GM06990 (cell line): ENCODE measurements around the gene CDC37.
"Not testable (repeated sequence)": the region's sequence is repeated elsewhere in the genome, so short reads cannot be mapped to it uniquely, and the experiment has no call there.

Experiments used
- DNase-seq: peaks from one replicate; pipeline ENCODE4 v3.0.0-alpha.2; 2011; ENCODE audit not compliant: insufficient read length; ENCODE audit errors: extremely low read depth
- H3K27me3 ChIP-seq: replicated peaks from 2 replicates; pipeline ENCODE4 v1.6.0; 2011; ENCODE audit warnings: low read length; ENCODE audit not compliant: control insufficient read depth, insufficient read depth
- H3K36me3 ChIP-seq: 2 replicates; pipeline ENCODE4 v1.5.1; 2011; ENCODE audit warnings: low read length; ENCODE audit not compliant: control insufficient read depth, insufficient read depth
- H3K4me3 ChIP-seq: replicated peaks from 2 replicates; pipeline ENCODE4 v1.5.1; 2011; ENCODE audit warnings: low read depth, mild to moderate bottlenecking, control low read depth, low read length
- TF ChIP-seq, protein P1 (sequence below): IDR thresholded peaks from 2 replicates; pipeline ENCODE4 v1.5.1; 2011; ENCODE audit warnings: low read length, control low read depth, mild to moderate bottlenecking, inconsistent platforms; ENCODE audit not compliant: insufficient read depth, poor library complexity, severe bottlenecking

Gene CDC37

DNA sequence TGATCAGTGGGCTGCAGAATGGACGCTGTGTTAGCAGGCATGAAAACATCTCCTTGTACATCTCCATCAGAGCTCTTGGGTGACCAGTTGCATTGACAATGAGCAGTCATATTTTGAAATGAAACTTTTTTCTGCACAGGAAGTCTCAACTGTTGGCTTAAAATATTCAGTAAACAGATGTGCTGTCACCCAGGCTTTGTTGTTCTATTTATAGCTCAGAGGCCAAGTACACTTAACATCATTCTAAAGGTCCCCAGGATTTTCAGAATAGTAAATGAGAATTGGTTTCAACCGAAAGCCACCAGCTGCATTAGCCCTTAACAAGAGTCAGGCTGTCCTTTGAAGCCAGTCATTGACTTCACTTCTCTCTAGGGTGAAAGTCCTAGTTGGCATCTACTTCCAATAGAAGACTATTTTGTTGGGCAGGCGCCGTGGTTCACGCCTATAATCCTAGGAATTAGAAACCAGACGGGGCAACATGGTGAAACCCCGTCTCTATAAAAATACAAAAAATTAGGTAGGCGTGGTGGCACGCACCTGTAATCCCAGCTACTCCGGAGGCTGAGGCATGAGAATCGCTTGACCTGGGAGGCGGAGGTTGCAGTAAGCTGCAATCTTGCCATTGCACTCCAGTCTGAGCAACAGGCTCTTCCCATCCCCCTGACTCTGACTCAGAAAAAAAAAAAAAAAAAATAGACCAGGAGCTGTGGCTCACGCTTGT, 9.1 kb upstream of the CDC37 start:
- Histone ChIP-seq H3K4me3 (no peak overlapping the region; the same call in 1 of the 2 replicates), H3K27me3 (no peaks in the 10 kb centered on the region), H3K36me3 (no peaks in the 10 kb centered on the region)
- TF ChIP-seq, protein P1, sequence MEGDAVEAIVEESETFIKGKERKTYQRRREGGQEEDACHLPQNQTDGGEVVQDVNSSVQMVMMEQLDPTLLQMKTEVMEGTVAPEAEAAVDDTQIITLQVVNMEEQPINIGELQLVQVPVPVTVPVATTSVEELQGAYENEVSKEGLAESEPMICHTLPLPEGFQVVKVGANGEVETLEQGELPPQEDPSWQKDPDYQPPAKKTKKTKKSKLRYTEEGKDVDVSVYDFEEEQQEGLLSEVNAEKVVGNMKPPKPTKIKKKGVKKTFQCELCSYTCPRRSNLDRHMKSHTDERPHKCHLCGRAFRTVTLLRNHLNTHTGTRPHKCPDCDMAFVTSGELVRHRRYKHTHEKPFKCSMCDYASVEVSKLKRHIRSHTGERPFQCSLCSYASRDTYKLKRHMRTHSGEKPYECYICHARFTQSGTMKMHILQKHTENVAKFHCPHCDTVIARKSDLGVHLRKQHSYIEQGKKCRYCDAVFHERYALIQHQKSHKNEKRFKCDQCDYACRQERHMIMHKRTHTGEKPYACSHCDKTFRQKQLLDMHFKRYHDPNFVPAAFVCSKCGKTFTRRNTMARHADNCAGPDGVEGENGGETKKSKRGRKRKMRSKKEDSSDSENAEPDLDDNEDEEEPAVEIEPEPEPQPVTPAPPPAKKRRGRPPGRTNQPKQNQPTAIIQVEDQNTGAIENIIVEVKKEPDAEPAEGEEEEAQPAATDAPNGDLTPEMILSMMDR: no peak
- DNase-seq: peak; percentile 82

DNA sequence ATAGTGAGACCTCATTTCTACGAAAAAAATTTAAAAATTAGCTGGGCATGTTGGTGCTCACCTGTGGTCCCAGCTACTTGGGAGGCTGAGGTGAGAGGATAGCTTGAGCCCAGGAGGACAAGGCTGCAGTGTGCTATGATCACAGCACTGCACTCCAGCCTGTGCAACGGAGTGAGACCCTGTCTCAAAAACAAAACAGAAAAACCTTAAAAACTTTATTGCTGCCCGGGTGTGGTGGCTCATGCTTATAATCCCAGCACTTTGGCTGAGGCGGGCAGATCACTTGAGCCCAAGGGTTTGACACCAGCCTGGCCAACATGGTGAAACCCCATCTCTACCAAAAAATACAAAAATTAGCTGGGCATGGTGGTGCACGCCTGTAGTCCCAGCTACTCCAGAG, 7.9 kb upstream of the CDC37 start:
- not testable (repeated sequence) for H3K36me3 ChIP-seq, H3K27me3 ChIP-seq, H3K4me3 ChIP-seq, DNase-seq

DNA sequence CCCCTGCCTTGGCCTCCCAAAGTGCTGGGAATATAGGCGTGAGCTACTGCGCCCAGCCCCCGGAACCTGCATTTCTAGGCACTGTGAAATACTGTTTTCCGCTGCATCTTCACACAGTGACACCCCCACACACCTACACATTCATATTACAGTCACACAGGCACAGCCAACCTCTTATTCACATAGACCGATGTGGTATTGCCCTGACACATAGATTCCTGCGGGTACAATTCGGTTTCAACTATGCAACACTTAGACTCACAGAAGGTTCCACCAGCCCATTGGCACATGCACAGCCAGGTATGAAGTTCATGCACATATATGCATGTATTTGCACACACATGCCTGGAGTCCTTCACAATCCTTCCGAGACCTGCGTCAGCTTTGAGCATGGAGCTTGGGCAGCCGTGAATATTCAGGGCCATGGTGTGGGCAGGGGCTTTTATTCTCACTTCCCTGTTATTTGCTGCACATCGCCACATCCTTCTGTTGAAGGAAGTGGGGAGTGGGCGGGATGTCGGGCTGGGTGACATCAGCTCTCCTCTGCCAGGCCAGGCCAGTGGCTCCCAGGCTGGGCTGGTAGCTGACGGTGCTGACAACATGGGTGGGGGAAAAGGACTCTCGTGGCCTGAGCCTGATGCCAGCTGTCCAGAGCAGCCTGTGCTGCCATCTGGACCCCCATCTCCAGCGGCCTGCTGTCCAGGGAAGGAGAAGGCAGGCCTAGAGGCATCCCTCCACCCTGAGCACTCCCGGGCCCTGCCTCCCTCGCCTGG, 5.4 kb upstream of the CDC37 start:
- H3K4me3 ChIP-seq: no peak overlapping the region
- no peaks in the 10 kb centered on the region for H3K27me3 ChIP-seq
- no peak for DNase-seq
- H3K36me3 ChIP-seq: no peaks in the 10 kb centered on the region
- TF ChIP-seq, protein P1: no peak

DNA sequence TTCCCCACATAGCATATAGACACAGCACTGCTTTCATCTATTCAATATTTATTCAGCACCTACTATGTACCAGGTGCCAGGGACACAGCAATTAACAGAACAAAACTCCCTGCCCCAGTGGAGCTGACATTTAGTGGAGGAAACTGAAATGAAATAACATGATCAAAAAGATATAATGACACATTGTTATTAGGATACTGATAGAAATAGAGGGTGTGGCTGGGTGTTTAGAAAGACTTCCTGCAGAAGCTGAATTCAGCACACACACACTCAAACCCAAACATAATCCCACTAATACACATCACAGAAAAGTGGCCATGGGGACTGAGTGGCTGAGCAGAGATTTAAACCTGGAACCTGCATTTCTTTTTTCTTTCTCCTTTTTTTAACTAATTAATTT, 3.8 kb upstream of the CDC37 start:
- DNase-seq: no peak
- Histone ChIP-seq H3K27me3 (no peaks in the 10 kb centered on the region), H3K4me3 (no peak overlapping the region), H3K36me3 (no peaks in the 10 kb centered on the region)
- TF ChIP-seq, protein P1: no peak

DNA sequence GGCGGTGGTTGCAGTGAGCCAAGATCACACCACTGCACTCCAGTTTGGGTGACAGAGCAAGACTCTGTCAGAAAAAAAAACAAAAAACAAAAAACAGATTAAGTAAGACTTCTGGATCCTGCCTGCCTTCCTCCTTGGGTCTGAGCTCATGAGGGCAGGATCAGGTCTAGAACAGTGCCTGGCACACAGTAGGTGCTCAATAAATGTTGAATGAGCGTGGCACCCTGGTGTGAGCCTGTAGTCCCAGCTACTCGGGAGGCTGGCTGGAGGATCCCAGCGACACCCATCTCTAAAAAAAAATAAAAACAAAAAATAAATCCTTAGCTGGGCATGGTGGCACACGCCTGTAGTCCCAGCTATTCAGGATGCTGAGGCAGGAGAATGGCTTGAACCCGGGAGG, 2.8 kb upstream of the CDC37 start:
- no peaks in the 10 kb centered on the region for H3K27me3 ChIP-seq
- no peak for DNase-seq
- TF ChIP-seq, protein P1: no peak
- H3K4me3 ChIP-seq: no peak overlapping the region
- no peaks in the 10 kb centered on the region for H3K36me3 ChIP-seq

DNA sequence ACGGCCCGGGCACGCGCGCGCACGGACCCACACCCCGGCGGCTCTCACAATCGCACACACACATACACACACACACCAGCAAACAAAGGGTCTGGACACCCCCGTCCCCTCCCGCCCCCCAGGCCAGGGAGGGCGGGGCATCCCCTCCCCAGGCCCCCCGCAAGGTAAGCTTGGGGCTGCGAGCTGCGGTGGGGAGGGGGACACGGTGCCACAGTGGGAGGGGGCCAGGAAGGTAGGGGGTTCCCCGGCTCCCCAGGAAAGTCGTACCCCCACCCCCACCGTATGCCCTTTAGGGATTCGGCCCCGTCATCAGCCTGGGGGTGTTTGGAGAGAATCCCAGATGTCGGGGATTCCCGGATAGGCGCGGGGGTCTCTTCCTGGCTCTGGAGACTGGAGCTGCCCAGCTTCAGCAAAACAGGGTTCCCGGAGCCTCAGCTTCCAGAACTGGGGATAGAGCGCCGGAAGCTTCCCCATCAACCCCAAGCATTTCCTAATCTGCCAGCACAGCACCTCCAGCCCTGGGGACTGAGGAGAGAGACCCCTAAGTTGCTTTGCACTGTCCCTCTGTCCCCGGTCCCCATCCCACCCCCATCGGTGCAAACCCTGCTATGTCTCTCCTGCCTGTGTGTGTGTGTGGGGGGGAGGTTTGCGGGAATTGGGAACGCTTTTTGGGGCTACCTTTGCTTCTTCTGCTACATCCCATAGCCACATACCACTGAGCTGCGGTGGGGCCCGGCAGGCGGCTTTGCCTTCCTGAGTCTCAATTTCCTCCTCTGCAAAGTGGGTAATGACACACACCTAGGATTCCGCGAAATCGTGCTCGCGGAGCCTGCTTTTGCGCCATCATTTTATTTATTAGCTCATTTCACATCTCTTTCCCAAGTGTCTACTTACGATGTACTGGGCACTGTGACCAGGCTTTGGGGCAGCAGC, 1.8 kb upstream of the CDC37 start:
- TF ChIP-seq, protein P1: no peak

More for the DNA sequence above, 1.8 kb upstream of the CDC37 start:
- H3K27me3 ChIP-seq: no peaks in the 10 kb centered on the region
- no peaks in the 10 kb centered on the region for H3K36me3 ChIP-seq
- DNase-seq: no peak
- H3K4me3 ChIP-seq: peak overlapping the region; percentile 98
